ENCODE measurements around the gene BNC1. TPM values are rescaled to one million over a fixed set of nuclear protein-coding genes. Genes with fewer than 3 reads are reported as not detected.

BNC1 gene
- polyA plus RNA-seq, 3 donors, result 0.13 to 0.23 (median 0.23) TPM

GRCh38 chr15:83206526-83207008 is 77.9 kb downstream of the BNC1 start:
- DNase-seq (ENCODE audit: extremely low read depth in 1 of 11, low read depth in 9 of 11, low spot score in 4 of 11), result peak in 4 of 11 donors; percentile 9 to 38 (median 22)

Other genes starting within 250 kb of the BNC1 start
- 10 to 100 TPM; 60.8 to 73.9 (median 62.0) TPM for gene BTBD1, start 217.4 kb downstream of the BNC1 start, polyA plus RNA-seq (ENCODE audit: insufficient read length in 3 of 3)
- gene TM6SF1, start 177.0 kb downstream of the BNC1 start, polyA plus RNA-seq (ENCODE audit: insufficient read length in 3 of 3), result 1 to 10 TPM; 1.2 to 3.3 (median 1.9) TPM
- 100 to 1,000 TPM in 2 of 3 donors, 10 to 100 TPM in 1; 78.0 to 114 (median 101) TPM for gene HDGFL3, start 76.8 kb downstream of the BNC1 start, polyA plus RNA-seq (ENCODE audit: insufficient read length in 3 of 3)
- gene SH3GL3, start 162.7 kb upstream of the BNC1 start, polyA plus RNA-seq (ENCODE audit: insufficient read length in 3 of 3), result 10 to 100 TPM; 11.0 to 12.9 (median 11.1) TPM

Measured in renal cortex interstitium (tissue), 11 donors.